ENCODE measurements around the gene SCT. TPM values are rescaled to one million over a fixed set of nuclear protein-coding genes. Genes with fewer than 3 reads are reported as not detected.
A peak's percentile ranks its signal among the peaks of the same experiment; 100 is the strongest.

The SCT gene
- total RNA-seq, 2 experiments from 2014 or later, result not detected

DNA sequence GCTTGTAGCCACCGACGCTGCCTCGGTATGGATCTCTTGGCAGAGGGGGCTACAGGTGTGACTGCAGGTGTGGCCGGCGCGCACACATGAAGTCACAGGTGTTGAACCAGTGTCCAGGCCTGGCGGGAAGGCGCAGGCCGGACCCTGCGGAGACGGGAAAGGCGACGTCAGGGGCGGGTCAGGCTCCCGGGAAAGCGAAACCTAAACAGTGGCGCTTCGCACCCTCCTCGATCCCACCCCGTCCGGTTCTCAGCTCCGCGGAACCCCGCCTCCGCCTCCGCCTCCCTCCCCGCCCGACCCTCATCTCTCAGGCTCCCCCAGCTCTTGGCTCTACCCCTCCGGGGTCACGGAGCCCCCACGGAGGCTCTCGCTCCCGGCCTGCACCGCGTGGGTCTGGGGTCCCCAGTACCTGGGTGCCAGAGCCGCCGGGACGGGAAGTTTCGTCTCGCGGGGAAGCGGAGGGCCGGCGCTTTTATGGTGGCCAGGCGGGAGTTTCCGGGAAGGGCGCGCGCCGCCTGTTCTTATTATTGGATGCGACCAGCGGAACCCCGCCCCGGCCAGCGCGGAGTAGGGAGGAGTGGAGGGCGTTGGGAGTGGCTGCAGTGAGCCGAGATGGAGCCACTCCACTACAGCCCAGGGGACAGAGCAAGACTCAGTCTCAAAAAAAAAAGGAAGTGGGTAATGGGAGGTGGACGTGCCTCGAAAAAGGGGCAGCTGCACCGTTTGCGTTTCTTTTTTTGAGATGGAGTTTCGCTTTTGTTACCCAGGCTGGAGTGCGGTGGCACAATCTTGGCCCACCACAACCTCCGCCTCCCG lies 11.3 kb downstream of the SCT start, which contains the start of gene IRF7:
Gene IRF7 (minus strand): TSS at position 447 of the 816 bp plus-strand sequence. CDS start 586 bp downstream, outside the sequence.
- peak within 1 kb of the TSS; percentile 96 for H3K4me3 Mint-ChIP-seq
- H3K36me3 Mint-ChIP-seq (ENCODE audit: low read depth), result peaks cover 23% of the 10 kb centered on the region
- peaks cover 0 to 3% of the 10 kb centered on the region in 2 experiments for H3K9me3 ChIP-seq (ENCODE audit: control insufficient read depth in 1 of 2, insufficient read depth in 1 of 2, low read length in 2 of 2)
- H3K27me3 ChIP-seq (ENCODE audit: control insufficient read depth in 1 of 2, insufficient read depth in 2 of 2, low read length in 2 of 2), result no peaks in the 10 kb centered on the region
- H3K4me1 ChIP-seq (ENCODE audit: insufficient read depth, low read length), result peaks cover 34% of the 10 kb centered on the region
- ChIA-PET CTCF (interaction anchor here (1.0 to 1.5 kb wide), 4 partner anchors 39 to 107 kb away, joined by 3 to 4 read pairs (median 4); partner anchors contain the start of gene PHRF1), POLR2A (interaction anchor here (0.6 to 1.5 kb wide), 9 partner anchors 15 to 203 kb away, joined by 3 to 12 read pairs (median 6); partner anchors contain the start of genes DEAF1, PHRF1, PNPLA2 and TMEM80)
- TF ChIP-seq, protein P1, sequence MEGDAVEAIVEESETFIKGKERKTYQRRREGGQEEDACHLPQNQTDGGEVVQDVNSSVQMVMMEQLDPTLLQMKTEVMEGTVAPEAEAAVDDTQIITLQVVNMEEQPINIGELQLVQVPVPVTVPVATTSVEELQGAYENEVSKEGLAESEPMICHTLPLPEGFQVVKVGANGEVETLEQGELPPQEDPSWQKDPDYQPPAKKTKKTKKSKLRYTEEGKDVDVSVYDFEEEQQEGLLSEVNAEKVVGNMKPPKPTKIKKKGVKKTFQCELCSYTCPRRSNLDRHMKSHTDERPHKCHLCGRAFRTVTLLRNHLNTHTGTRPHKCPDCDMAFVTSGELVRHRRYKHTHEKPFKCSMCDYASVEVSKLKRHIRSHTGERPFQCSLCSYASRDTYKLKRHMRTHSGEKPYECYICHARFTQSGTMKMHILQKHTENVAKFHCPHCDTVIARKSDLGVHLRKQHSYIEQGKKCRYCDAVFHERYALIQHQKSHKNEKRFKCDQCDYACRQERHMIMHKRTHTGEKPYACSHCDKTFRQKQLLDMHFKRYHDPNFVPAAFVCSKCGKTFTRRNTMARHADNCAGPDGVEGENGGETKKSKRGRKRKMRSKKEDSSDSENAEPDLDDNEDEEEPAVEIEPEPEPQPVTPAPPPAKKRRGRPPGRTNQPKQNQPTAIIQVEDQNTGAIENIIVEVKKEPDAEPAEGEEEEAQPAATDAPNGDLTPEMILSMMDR (IDR thresholded peaks at IDR 0.05), result no peak
- DNase-seq, result peak; percentile 67 to 93 (median 86)
- peak within 1 kb of the TSS; percentile 89 for H3K27ac Mint-ChIP-seq
- H3K27ac ChIP-seq (ENCODE audit: low read depth in 1 of 2, low read length in 2 of 2), result peak within 1 kb of the TSS; percentile 83 to 95
- peaks cover 16% of the 10 kb centered on the region for H3K4me1 Mint-ChIP-seq (ENCODE audit: low read depth)
- H3K27me3 Mint-ChIP-seq, result no peaks in the 10 kb centered on the region
- intact Hi-C loops (cut with DNase I, micrococcal nuclease), result loop anchor here in 1 of 2 experiments (1.0 to 5.0 kb wide), 2 partner anchors 39 to 312 kb away; partner anchors contain the start of genes AP2A2 and PHRF1
- peak within 1 kb of the TSS; percentile 97 for H3K4me3 ChIP-seq (ENCODE audit: low read length)
- peaks cover 35% of the 10 kb centered on the region for H3K36me3 ChIP-seq (ENCODE audit: insufficient read depth, low read length)
- H3K9me3 Mint-ChIP-seq, result no peaks in the 10 kb centered on the region
- peak; percentile 65 for ATAC-seq (ENCODE audit: poor library complexity)

DNA sequence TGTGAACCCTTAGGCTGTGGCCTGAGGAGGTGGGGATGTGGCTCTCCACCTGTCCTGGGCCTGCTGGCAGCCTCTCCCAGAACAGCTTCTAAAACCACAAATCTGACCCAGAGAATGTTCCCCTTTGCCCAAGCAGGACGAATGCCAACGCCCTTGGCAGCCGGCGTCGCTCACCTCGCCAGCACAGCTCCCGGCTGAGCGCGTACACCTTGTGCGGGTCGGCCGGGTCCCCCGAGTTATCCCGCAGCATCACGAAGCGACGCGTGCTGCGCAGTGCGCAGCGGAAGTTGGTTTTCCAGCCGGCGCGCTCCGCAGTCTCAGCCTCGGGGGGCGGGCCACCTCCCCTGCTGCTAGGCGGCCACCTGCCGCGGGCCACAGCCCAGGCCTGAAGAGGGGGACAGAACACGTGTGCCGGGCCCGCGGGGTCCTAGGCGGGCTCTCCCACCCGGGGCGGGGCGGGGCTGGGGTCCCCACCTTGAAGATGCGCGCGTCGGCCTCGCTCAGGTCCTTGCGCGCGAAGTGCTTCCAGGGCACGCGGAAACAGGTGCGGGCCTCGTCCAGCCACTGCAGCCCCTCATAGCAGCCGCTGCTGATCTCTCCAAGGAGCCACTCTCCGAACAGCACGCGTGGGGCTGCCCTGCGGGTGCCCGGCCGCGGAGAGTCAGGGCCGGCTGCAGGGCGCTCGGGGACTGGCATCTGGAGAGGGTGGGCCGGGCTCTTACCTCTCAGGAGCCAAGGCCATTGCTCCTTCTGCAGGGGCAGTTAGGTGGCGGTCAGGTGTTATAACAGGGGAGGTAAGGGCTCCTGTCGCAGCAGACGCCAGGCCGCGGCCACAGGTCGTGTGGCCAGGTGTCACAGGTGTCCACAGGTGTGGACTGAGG lies 12.1 kb downstream of the SCT start:
- H3K4me1 ChIP-seq (ENCODE audit: insufficient read depth, low read length), result peaks cover 34% of the 10 kb centered on the region
- H3K9me3 ChIP-seq (ENCODE audit: control insufficient read depth in 1 of 2, insufficient read depth in 1 of 2, low read length in 2 of 2), result peaks cover 0 to 3% of the 10 kb centered on the region in 2 experiments
- H3K36me3 ChIP-seq (ENCODE audit: insufficient read depth, low read length), result peaks cover 44% of the 10 kb centered on the region
- POLR2A ChIA-PET, result interaction anchor here (0.8 to 1.8 kb wide), 14 partner anchors 13 to 204 kb away, joined by 3 to 12 read pairs (median 4); partner anchors contain the start of genes DEAF1, PHRF1, PNPLA2 and TMEM80
- H3K27me3 ChIP-seq (ENCODE audit: control insufficient read depth in 1 of 2, insufficient read depth in 2 of 2, low read length in 2 of 2), result no peaks in the 10 kb centered on the region
- CTCF ChIA-PET, result interaction anchor here (1.0 to 1.5 kb wide), 3 partner anchors 38 to 108 kb away, joined by 3 to 4 read pairs (median 4); partner anchors contain the start of gene PHRF1
- intact Hi-C loops (cut with DNase I, micrococcal nuclease), result loop anchor here in 1 of 2 experiments (1.0 to 5.0 kb wide), 3 partner anchors 39 to 312 kb away; partner anchors contain the start of genes AP2A2 and PHRF1
- no peak for ATAC-seq (ENCODE audit: poor library complexity)
- H3K27ac ChIP-seq (ENCODE audit: low read depth in 1 of 2, low read length in 2 of 2), result peak overlapping the region; percentile 83 to 95
- H3K36me3 Mint-ChIP-seq (ENCODE audit: low read depth), result peaks cover 30% of the 10 kb centered on the region
- peaks cover 16% of the 10 kb centered on the region for H3K4me1 Mint-ChIP-seq (ENCODE audit: low read depth)
- peak overlapping the region; percentile 97 for H3K4me3 ChIP-seq (ENCODE audit: low read length)
- H3K27ac Mint-ChIP-seq, result peak overlapping the region; percentile 89
- H3K9me3 Mint-ChIP-seq, result no peaks in the 10 kb centered on the region
- peak in 1 of 14 experiments; percentile 46 for DNase-seq
- no peaks in the 10 kb centered on the region for H3K27me3 Mint-ChIP-seq
- TF ChIP-seq, protein P1 (IDR thresholded peaks at IDR 0.05), result no peak
- peak overlapping the region; percentile 96 for H3K4me3 Mint-ChIP-seq

Data from CD4-positive, alpha-beta T cell (primary cell).